Measurements from ENCODE around the gene ANP32D. TPM values are rescaled to one million over a fixed set of nuclear protein-coding genes. Genes with fewer than 3 reads are reported as not detected.
"Not testable (repeated sequence)": the region's sequence is repeated elsewhere in the genome, so short reads cannot be mapped to it uniquely, and the experiment has no call there.

The ANP32D gene
- total RNA-seq, 2 experiments from 2014 or later, result not detected

- Histone ChIP-seq H3K36me3 (ENCODE audit: insufficient read depth, low read length) (no peaks in the 10 kb centered on the region), H3K27ac (ENCODE audit: low read depth, low read length, poor library complexity, severe bottlenecking) (no peak overlapping the region), H4K20me1 (ENCODE audit: insufficient read depth, low read length) (no peaks in the 10 kb centered on the region), H3K4me2 (ENCODE audit: low read length) (no peak overlapping the region), H3K4me1 (ENCODE audit: insufficient read depth, low read length, poor library complexity, severe bottlenecking) (no peaks in the 10 kb centered on the region), H3K79me2 (ENCODE audit: insufficient read depth, low read depth, low read length) (no peaks in the 10 kb centered on the region), H3K9me3 (ENCODE audit: low read length) (no peaks in the 10 kb centered on the region), H3K4me3 (ENCODE audit: low read depth, low read length, poor library complexity, severe bottlenecking) (no peak overlapping the region), H2AFZ (ENCODE audit: low read length) (no peak overlapping the region), H3K9me2 (ENCODE audit: insufficient read depth, low read length) (no peaks in the 10 kb centered on the region)
- no peak for DNase-seq (ENCODE audit: low spot score)
- intact Hi-C loops (cut with micrococcal nuclease; ENCODE audit: unreplicated experiment), result no loop called here
- TF ChIP-seq, protein P1, sequence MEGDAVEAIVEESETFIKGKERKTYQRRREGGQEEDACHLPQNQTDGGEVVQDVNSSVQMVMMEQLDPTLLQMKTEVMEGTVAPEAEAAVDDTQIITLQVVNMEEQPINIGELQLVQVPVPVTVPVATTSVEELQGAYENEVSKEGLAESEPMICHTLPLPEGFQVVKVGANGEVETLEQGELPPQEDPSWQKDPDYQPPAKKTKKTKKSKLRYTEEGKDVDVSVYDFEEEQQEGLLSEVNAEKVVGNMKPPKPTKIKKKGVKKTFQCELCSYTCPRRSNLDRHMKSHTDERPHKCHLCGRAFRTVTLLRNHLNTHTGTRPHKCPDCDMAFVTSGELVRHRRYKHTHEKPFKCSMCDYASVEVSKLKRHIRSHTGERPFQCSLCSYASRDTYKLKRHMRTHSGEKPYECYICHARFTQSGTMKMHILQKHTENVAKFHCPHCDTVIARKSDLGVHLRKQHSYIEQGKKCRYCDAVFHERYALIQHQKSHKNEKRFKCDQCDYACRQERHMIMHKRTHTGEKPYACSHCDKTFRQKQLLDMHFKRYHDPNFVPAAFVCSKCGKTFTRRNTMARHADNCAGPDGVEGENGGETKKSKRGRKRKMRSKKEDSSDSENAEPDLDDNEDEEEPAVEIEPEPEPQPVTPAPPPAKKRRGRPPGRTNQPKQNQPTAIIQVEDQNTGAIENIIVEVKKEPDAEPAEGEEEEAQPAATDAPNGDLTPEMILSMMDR (conservative IDR thresholded peaks at IDR 0.05; ENCODE audit: low read length), result no peak
- TF ChIP-seq EZH2phosphoT487 (IDR thresholded peaks at IDR 0.05; ENCODE audit: borderline replicate concordance, low read depth, low read length), result no peak
- no TSS peak for BruUV-seq (replicated peaks)
- ChIA-PET CTCF (ENCODE audit: unreplicated experiment) (no interaction called here), POLR2A (no interaction called here)
These were observed 16.7 kb downstream of the ANP32D start for GRCh38 chr12:48489012-48489411.

DNA sequence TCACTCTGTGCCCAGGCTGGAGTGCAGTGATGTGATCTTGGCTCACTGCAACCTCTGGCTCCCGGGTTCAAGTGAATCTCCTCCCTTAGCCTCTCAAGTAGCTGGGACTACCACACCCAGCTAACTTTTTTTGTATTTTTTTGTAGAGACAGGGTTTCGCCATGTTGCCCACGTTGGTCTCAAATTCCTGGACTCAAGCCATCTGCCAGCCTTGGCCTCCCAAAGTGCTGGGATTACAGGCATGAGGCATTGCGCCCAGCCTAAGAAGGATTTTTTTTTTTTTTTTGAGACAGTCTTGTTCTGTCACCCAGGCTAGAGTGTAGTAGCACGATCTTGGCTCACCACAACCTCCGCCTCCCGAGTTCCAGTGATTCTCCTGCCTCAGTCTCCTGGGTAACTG lies 17.1 kb downstream of the ANP32D start:
- BruUV-seq (replicated peaks); H3K9me2 ChIP-seq (ENCODE audit: insufficient read depth, low read length); intact Hi-C loops (cut with micrococcal nuclease; ENCODE audit: unreplicated experiment); POLR2A ChIA-PET; H3K36me3 ChIP-seq (ENCODE audit: insufficient read depth, low read length); H3K9me3 ChIP-seq (ENCODE audit: low read length); H4K20me1 ChIP-seq (ENCODE audit: insufficient read depth, low read length); H2AFZ ChIP-seq (ENCODE audit: low read length); DNase-seq (ENCODE audit: low spot score); CTCF ChIA-PET (ENCODE audit: unreplicated experiment); H3K4me3 ChIP-seq (ENCODE audit: low read depth, low read length, poor library complexity, severe bottlenecking); H3K27ac ChIP-seq (ENCODE audit: low read depth, low read length, poor library complexity, severe bottlenecking); H3K79me2 ChIP-seq (ENCODE audit: insufficient read depth, low read depth, low read length); H3K4me1 ChIP-seq (ENCODE audit: insufficient read depth, low read length, poor library complexity, severe bottlenecking); H3K4me2 ChIP-seq (ENCODE audit: low read length): not testable (repeated sequence)

GRCh38 chr12:48500281-48500680 lies 27.9 kb downstream of the ANP32D start:
- H3K9me3 ChIP-seq (ENCODE audit: low read length); CTCF ChIA-PET (ENCODE audit: unreplicated experiment); H3K9me2 ChIP-seq (ENCODE audit: insufficient read depth, low read length); H3K36me3 ChIP-seq (ENCODE audit: insufficient read depth, low read length); DNase-seq (ENCODE audit: low spot score); H3K4me1 ChIP-seq (ENCODE audit: insufficient read depth, low read length, poor library complexity, severe bottlenecking); H2AFZ ChIP-seq (ENCODE audit: low read length); intact Hi-C loops (cut with micrococcal nuclease; ENCODE audit: unreplicated experiment); H3K4me2 ChIP-seq (ENCODE audit: low read length); BruUV-seq (replicated peaks); H3K4me3 ChIP-seq (ENCODE audit: low read depth, low read length, poor library complexity, severe bottlenecking); H4K20me1 ChIP-seq (ENCODE audit: insufficient read depth, low read length); H3K27ac ChIP-seq (ENCODE audit: low read depth, low read length, poor library complexity, severe bottlenecking); POLR2A ChIA-PET; H3K79me2 ChIP-seq (ENCODE audit: insufficient read depth, low read depth, low read length): not testable (repeated sequence)

GRCh38 chr12:48506836-48507235 lies 34.5 kb downstream of the ANP32D start:
- BruUV-seq (replicated peaks); H3K36me3 ChIP-seq (ENCODE audit: insufficient read depth, low read length); intact Hi-C loops (cut with micrococcal nuclease; ENCODE audit: unreplicated experiment); H4K20me1 ChIP-seq (ENCODE audit: insufficient read depth, low read length); H3K4me1 ChIP-seq (ENCODE audit: insufficient read depth, low read length, poor library complexity, severe bottlenecking); H2AFZ ChIP-seq (ENCODE audit: low read length); H3K79me2 ChIP-seq (ENCODE audit: insufficient read depth, low read depth, low read length); CTCF ChIA-PET (ENCODE audit: unreplicated experiment); POLR2A ChIA-PET; H3K27ac ChIP-seq (ENCODE audit: low read depth, low read length, poor library complexity, severe bottlenecking); H3K4me3 ChIP-seq (ENCODE audit: low read depth, low read length, poor library complexity, severe bottlenecking); H3K9me3 ChIP-seq (ENCODE audit: low read length); DNase-seq (ENCODE audit: low spot score); H3K4me2 ChIP-seq (ENCODE audit: low read length); H3K9me2 ChIP-seq (ENCODE audit: insufficient read depth, low read length): not testable (repeated sequence)
